IMR-90 (cell line): ENCODE measurements around the gene CPNE2.

ENCODE experiments used
- BHLHE40 ChIP-seq: fragments of 150-350 bp; IDR thresholded peaks from 2 replicates; pipeline ENCODE4 v1.6.1; 2016; ENCODE audit warnings: mild to moderate bottlenecking, low read depth, low read length
- CEBPB ChIP-seq: IDR thresholded peaks from 2 replicates; pipeline ENCODE4 v1.6.1; 2012; ENCODE audit warnings: low read depth, low read length, improper control_type of control experiment
- CHD1 ChIP-seq: IDR thresholded peaks from 2 replicates; pipeline ENCODE4 v1.6.1; 2012; ENCODE audit warnings: low read depth, low read length, improper control_type of control experiment
- FOS ChIP-seq: fragments of 150-350 bp; IDR thresholded peaks from 2 replicates; pipeline ENCODE4 v1.6.1; 2016; ENCODE audit warnings: low read depth, low read length
- MAZ ChIP-seq: IDR thresholded peaks from 2 replicates; pipeline ENCODE4 v1.6.1; 2012; ENCODE audit warnings: low read depth, mild to moderate bottlenecking, low read length, improper control_type of control experiment, moderate library complexity, borderline replicate concordance
- MXI1 ChIP-seq: IDR thresholded peaks from 2 replicates; pipeline ENCODE4 v1.6.1; 2012; ENCODE audit warnings: low read depth, mild to moderate bottlenecking, low read length, moderate library complexity, borderline replicate concordance
- NFE2L2 ChIP-seq: fragments of 150-350 bp; IDR thresholded peaks from 2 replicates; pipeline ENCODE4 v1.6.1; 2016; ENCODE audit warnings: low read depth, mild to moderate bottlenecking, low read length
- POLR2A ChIP-seq: IDR thresholded peaks from 2 replicates; pipeline ENCODE4 v1.6.1; 2012; ENCODE audit warnings: mild to moderate bottlenecking, low read depth, low read length
- RAD21 ChIP-seq: IDR thresholded peaks from 2 replicates; pipeline ENCODE4 v1.6.1; 2012; ENCODE audit warnings: low read length, improper control_type of control experiment
- RFX5 ChIP-seq: IDR thresholded peaks from 2 replicates; pipeline ENCODE4 v1.8.0; 2012; ENCODE audit warnings: low read depth, mild to moderate bottlenecking, low read length, moderate library complexity
- TF ChIP-seq, protein P1 (sequence below): conservative IDR thresholded peaks from 2 replicates; pipeline ENCODE4 v1.5.1; 2012; ENCODE audit warnings: mild to moderate bottlenecking, low read depth, low read length, improper control_type of control experiment
- TF ChIP-seq, protein P2 (sequence below): fragments of 150-350 bp; IDR thresholded peaks from 2 replicates; pipeline ENCODE4 v1.6.1; 2016; ENCODE audit warnings: low read depth, mild to moderate bottlenecking, low read length, moderate library complexity, borderline replicate concordance
- TF ChIP-seq, protein P3 (sequence below): fragments of 150-350 bp; IDR thresholded peaks from 2 replicates; pipeline ENCODE4 v1.6.1; 2017; ENCODE audit warnings: mild to moderate bottlenecking, antibody characterized with exemption, low read length, low read depth

DNA sequence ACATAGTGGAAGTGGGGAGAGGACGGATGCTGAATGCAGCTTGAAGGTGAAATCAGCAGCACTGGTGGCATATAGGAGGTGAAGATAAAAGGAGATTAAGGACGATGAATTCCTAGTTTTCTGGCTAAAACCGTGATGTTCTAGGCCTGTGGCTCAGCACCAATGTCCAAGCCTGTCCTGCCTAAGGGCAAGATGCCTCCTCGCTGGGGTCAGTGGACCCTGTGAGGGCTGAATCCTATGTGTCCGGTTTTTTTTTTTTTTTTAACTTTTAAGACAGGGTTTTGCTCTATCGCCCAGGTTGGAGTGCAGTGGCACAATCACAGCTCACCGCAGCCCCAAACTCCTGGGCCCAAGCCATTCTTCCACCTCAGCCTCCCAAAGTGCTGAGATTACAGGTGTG is 12.8 kb downstream of the CPNE2 start:
- TF ChIP-seq, protein P1, sequence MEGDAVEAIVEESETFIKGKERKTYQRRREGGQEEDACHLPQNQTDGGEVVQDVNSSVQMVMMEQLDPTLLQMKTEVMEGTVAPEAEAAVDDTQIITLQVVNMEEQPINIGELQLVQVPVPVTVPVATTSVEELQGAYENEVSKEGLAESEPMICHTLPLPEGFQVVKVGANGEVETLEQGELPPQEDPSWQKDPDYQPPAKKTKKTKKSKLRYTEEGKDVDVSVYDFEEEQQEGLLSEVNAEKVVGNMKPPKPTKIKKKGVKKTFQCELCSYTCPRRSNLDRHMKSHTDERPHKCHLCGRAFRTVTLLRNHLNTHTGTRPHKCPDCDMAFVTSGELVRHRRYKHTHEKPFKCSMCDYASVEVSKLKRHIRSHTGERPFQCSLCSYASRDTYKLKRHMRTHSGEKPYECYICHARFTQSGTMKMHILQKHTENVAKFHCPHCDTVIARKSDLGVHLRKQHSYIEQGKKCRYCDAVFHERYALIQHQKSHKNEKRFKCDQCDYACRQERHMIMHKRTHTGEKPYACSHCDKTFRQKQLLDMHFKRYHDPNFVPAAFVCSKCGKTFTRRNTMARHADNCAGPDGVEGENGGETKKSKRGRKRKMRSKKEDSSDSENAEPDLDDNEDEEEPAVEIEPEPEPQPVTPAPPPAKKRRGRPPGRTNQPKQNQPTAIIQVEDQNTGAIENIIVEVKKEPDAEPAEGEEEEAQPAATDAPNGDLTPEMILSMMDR, result no peak
- no peak for TF ChIP-seq RFX5
- no peak for TF ChIP-seq POLR2A
- TF ChIP-seq BHLHE40, result no peak
- TF ChIP-seq CEBPB, result no peak
- no peak for TF ChIP-seq RAD21
- TF ChIP-seq, protein P2, sequence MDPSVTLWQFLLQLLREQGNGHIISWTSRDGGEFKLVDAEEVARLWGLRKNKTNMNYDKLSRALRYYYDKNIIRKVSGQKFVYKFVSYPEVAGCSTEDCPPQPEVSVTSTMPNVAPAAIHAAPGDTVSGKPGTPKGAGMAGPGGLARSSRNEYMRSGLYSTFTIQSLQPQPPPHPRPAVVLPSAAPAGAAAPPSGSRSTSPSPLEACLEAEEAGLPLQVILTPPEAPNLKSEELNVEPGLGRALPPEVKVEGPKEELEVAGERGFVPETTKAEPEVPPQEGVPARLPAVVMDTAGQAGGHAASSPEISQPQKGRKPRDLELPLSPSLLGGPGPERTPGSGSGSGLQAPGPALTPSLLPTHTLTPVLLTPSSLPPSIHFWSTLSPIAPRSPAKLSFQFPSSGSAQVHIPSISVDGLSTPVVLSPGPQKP, result no peak
- TF ChIP-seq, protein P3, sequence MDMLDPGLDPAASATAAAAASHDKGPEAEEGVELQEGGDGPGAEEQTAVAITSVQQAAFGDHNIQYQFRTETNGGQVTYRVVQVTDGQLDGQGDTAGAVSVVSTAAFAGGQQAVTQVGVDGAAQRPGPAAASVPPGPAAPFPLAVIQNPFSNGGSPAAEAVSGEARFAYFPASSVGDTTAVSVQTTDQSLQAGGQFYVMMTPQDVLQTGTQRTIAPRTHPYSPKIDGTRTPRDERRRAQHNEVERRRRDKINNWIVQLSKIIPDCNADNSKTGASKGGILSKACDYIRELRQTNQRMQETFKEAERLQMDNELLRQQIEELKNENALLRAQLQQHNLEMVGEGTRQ, result no peak
- TF ChIP-seq FOS, result no peak
- TF ChIP-seq NFE2L2, result no peak
- no peak for TF ChIP-seq MXI1
- TF ChIP-seq CHD1, result no peak
- TF ChIP-seq MAZ, result no peak
